AML-193 (cell line): Measurements from ENCODE around the gene PTPRD.
"Not testable (repeated sequence)": the region's sequence is repeated elsewhere in the genome, so short reads cannot be mapped to it uniquely, and the experiment has no call there.

Experiments used
- DNase-seq, 2 experiments: peaks; one replicate each; lab custom pipeline; 2025; lab: John Stamatoyannopoulos, UW

Gene PTPRD

GRCh38 chr9:9319007-9319406 is 1293.8 kb downstream of the PTPRD start:
- DNase-seq = no peak

- DNase-seq = not testable (repeated sequence)
These were observed 1302.1 kb downstream of the PTPRD start for GRCh38 chr9:9310743-9311142.

DNA sequence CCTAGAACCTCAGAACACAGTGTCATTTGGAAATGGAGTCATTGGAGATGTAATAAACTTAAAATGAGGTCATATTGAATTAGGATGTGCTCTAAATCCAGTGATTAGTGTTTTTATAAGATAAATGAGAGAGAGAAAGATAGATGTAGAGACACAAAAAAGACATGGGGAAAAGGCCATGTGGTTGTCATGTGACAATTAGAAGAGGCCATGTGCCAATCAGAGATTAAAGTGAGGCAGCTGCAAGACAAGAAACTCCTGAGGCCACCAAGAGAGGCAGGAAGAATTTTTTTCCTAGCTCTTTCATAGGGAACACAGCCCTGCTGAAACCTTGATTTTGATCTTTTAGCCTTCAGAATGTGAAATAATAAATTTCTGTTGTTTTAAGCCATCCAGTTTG is 1307.2 kb downstream of the PTPRD start:
- no peak for DNase-seq

GRCh38 chr9:9299134-9299533 is 1313.7 kb downstream of the PTPRD start:
- no peak for DNase-seq

DNA sequence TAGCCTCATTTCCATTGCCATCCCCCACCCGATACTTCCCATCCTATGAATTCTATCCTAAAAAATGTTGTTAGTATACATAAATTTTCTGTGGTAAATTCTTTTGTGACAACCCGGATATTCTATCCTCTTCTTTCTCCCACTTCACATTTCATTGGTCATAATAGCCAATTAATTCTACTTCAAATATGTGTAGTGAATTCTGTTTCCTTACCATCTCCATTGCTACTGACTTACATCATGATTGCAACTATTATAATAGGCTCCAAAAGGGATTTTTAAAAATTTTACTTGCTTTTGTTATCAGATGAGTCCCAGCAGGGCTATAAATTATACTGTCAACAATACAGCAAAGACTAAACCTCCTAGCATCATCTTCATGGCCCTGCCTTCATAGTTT is 1326.8 kb downstream of the PTPRD start:
- DNase-seq = no peak

DNA sequence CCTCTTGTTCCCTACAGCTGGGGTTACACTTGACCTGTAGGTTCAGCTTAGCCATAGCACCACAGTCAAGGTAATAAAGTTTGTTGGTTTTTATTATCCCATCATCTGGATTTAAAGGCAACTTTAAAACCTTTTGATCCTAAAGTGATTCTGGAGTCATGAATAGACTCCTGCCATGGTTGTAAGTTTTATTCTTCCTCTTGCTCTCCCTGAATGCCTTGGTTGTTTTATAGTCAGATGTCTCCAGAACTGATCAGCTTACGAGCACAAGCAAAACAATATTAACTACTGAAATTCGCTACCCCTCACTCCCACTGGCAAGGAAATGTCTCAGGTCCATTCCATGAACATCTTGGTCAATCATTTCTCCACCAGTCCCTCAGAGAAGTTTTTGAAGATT is 1328.6 kb downstream of the PTPRD start:
- DNase-seq = no peak

DNA sequence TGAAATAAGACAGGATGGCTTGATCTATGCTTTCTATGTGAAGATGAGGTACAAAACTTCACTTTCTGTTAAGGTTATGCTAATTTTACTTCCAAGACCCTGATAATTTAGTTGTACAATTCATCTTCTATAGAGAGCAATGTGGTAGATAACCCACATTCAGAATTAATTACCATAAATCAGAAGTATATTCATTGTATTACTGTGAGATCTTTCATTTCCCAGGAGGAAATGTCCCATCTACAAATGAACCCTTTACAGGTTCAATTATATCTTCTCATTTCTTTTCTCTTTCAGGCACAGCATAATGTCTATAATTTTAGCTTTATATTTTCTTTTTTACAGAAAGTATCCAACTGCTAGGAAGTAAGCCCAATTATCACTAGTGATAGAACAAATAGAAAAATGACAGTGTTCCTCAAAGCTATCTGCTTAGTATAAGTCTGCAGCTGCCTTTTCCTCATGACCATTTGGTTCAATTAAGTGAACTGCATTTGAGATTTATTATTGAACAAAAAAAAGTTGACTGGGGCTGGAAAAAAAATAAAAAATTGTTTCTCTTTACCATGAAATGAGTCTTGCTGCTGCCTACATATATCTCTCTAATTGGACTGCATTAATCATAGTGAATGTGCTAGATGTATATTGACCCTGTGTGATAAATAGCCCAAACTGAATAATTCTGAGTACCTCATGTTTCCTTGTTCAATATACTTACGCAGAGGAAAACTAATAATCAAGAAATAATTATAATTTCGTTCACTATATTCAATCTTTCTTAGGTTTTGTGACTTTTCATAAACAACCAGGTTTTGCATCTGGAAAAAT is 1329.4 kb downstream of the PTPRD start:
- no peak for DNase-seq

- DNase-seq = no peak
These were observed 1337.2 kb downstream of the PTPRD start for GRCh38 chr9:9275601-9276000.

GRCh38 chr9:9257999-9258498 is 1354.8 kb downstream of the PTPRD start:
- no peak for DNase-seq

- DNase-seq = no peak
These were observed 1366.1 kb downstream of the PTPRD start for GRCh38 chr9:9246726-9247125.

DNA sequence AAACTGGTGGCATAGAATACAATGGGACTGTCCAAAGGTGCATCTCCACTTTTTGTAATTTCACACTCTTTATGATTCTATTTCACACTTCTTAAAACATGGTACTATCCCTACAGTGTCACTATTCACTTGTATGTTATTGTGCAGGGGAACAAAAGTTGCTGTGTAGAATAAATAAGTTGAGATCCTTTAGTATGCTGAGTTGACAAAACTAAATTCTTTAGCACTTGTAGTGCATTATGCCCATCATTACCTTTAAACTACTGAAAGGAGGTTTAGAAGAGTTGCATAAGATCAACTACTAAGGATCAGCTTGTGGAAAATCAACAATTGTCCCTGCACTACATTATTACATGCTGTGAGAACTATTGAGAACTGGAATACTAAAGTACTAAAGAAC is 1380.9 kb downstream of the PTPRD start:
- DNase-seq = no peak

- DNase-seq = no peak
These were observed 1383.5 kb downstream of the PTPRD start for GRCh38 chr9:9229269-9229668.

GRCh38 chr9:9223175-9223574 is 1389.6 kb downstream of the PTPRD start:
- DNase-seq = no peak

DNA sequence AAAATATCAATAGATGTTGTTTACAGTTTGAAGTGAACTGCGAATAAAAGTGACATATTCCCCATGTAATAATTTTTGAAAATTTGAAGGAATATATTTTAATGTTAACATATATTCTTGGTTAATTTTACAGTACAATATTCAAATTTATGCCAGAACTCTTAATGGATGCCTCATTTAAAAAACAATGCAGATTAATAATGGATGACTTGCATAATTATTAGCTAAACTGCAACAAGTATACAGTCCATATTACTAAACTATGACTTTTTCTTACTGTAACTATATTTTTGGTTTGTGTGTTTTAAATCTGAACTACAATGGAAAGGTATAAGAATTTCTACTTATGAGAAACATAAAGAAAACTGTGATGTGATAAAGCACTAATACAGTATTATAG is 1390.1 kb downstream of the PTPRD start:
- no peak for DNase-seq

DNA sequence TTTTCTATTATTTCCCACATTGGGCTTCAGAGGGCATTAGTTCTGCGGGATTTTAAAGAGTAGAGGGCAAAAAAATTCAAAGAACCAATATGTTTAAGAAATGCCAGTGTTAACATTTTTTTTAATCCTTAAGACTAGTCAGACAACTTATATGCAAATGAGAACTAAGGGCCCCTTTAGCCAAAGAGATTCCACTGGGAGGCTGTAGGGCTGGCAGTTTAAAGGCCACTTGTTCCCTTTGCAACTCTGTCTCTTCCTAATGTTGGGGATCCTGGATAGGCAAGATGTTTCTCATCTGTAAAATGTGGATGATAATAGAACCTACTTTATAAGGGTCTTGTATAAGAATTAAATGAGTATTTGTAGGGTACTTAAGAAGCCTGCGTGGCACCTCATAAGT is 1395.9 kb downstream of the PTPRD start:
- no peak for DNase-seq

- no peak for DNase-seq
These were observed 1397.8 kb downstream of the PTPRD start for GRCh38 chr9:9215050-9215449.

DNA sequence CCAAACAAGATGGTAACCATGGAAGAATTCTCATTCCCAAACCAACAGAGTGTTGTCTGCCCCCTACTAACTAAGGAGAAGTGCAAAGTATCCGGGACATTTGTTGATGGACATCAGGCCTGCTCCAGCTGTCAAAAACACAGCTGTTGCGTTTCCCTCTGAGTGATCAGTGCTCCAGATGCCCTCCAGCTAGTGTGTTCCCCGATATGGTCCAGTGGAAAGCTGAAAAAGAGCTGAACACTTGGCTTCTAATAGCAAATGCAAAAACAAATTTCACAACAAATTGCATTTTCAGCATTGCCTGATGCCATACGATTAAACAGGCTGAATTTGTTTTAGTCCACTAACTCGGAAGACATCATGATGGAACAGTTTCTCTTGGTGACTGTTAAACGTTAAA is 1398.7 kb downstream of the PTPRD start:
- no peak for DNase-seq

GRCh38 chr9:9212963-9213362 is 1399.8 kb downstream of the PTPRD start:
- DNase-seq = no peak

DNA sequence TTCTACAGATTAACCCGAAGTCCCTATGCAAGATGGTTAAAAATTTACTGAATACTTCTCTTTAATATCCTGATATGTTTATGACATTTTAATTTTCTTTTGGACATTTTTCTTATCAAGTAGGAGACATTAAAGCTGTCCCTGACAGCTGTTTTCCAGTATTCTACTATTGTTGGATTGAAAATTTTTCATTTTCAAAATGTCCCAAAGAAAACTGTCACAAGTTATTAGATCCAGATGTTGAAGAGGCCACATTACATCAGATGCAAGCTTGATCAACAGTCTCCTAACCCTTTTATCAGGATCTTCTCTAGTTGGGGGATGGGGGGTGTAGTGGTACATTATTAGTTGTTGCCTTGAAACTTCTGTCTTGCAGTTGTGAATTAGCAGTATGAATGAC is 1410.5 kb downstream of the PTPRD start:
- no peak for DNase-seq

- no peak for DNase-seq
These were observed 1426.7 kb downstream of the PTPRD start for GRCh38 chr9:9186086-9186485.

- DNase-seq = no peak
These were observed 1430.4 kb downstream of the PTPRD start for GRCh38 chr9:9182431-9182830.

- DNase-seq = no peak
These were observed 1435.7 kb downstream of the PTPRD start for GRCh38 chr9:9177081-9177480.

GRCh38 chr9:9174358-9174757 is 1438.4 kb downstream of the PTPRD start:
- no peak for DNase-seq

DNA sequence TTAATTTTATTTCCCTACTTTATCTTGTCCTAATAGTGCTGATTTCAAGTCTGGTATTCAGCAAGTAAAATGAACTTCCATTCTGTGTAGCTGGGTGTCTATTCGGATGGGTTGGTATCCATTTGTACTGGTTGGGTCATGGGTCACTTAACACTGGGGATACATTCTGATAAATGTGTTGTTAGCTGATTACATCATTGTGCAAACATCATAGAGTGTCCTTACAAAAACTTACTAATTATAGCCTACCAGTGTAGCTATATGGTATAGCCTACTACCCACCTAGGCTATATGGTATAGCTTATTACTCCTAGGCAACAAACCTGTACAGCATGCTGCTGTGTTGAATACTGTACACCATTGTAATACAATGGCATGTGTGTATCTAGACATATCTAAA is 1439.5 kb downstream of the PTPRD start:
- DNase-seq = no peak
